ENCODE data around the gene PAK6.
A peak's percentile ranks its signal among the peaks of the same experiment; 100 is the strongest.

PAK6 gene

DNA sequence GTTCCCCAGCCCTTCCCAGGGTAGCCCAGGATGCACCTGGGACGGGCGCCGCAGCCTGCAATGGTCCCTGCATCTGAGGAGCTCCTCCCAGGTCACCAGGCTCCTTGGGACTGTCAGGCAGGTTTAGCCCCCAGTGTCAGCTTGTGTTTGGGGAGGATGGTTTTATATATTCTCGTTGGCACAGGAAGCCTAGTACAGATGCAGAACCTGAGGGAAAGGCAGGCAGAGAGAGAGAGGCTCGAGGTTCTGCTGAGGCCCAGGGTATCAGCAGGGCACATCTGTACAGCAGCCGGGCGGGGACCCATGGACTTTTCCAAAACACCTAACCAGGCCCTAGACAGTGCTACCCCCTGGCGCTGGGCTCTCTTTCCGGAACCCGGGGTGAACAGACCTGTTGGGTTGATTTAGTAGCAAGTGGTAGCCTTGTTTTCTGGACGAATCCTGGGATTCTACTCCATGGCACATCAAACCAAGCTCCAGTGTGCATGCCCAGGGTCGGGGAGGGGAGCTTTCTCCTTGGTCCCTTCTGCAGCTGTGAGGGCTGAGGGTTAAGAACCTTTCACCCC lies 8.6 kb downstream of the PAK6 start:
- no peak for TF ChIP-seq ZNF274 (IDR thresholded peaks at IDR 0.05; ENCODE audit: low read depth, low read length)
- no peak overlapping the region for H3K4me3 ChIP-seq (ENCODE audit: low read length)

DNA sequence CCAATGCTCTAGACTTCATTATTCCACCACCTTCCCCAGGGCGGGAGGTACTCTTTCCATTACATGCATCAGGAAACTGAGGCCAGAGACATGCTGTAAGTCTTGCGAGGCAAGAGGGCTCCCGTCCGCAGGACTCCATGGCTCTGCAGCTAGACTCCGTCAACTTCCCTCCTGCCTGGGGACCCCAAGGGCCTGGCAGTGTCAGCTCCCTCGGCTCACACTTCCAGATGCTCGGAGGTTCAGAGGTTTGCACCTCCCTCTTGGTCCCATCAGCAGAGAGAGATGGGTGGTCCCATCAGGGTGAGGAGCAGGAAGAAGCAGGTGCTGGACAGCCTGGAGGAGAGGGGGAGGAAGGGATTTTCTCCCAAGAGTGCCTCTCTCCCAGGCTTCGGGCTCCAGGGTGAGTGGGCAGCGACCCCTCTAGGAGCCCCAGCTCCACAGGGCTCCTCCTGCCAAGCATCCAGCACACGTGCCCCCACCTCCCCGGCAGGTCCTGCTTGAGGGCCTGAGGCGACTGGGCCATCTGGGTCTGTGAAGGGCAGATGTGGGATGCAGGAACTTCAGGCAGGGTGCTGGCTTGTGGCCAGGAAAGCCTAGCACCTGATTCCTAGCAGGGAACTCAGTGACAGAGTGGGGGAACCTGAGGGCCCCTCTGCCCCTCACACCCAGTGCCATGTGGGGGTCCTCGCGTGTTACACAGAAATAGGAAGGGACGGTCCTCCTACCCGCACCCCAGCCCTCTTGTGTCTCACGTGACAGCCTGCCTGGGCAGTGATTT lies 9.3 kb downstream of the PAK6 start:
- H3K4me3 ChIP-seq (ENCODE audit: low read length): no peak overlapping the region
- TF ChIP-seq ZNF274 (IDR thresholded peaks at IDR 0.05; ENCODE audit: low read depth, low read length): no peak

DNA sequence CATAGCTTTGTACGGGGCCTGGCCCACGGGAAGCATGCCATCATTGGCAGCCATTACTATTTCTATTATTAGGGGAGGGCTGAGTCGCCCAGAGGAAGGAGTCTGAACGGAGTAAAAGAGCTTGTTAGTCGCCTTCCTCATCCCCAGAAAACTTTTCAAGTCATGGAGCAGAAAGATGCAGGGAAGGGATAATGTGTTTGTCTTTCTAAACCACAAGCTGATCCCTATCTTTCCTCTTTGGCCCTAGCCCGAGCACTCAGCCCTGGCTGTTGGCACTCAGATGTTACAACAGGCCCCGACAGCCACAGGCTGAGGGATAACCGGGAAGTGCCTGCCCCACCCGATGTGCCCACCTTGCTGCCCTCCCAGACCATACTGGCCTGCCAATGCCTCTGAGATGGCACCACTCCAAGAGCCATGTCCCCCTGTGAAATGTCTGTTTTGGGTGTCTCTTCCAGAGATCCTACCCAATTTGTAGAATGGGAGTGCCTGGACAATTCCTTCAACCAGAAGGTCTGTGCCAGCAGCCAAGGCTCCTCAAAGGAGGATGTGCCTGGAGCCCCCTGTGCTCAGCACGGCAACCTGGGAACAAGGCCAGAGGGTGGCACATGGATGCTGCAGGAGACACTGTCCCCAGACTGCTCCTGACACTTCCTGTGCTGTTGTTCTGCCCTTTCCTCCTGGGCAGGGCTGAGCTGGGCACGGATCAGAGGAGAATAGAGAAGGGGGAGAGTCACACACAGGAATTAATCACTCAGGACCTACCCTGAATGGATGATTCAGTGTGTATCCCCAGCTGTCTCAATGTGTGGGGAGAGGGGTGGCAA lies 10.8 kb downstream of the PAK6 start:
- no peak for TF ChIP-seq ZNF274 (IDR thresholded peaks at IDR 0.05; ENCODE audit: low read depth, low read length)
- H3K4me3 ChIP-seq (ENCODE audit: low read length): no peak overlapping the region

DNA sequence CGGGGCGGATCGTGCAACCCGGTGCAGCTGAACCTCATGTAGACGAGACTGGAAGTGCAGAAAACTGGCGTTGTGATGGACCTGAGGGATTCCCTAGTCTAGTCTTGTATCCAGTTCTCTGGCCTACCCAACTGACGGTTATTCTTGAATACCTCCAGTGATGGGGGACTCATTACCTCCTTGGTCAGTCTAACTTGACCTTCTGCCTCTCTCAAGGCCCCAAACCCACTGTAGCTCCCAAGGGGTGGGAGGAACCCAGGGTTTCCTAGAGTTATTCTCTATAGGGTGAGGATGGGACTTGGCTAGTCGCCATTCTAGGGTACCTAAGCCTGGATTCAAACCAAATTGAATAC lies 11.4 kb downstream of the PAK6 start:
- no peak for TF ChIP-seq ZNF274 (IDR thresholded peaks at IDR 0.05; ENCODE audit: low read depth, low read length)
- H3K4me3 ChIP-seq (ENCODE audit: low read length): no peak overlapping the region

DNA sequence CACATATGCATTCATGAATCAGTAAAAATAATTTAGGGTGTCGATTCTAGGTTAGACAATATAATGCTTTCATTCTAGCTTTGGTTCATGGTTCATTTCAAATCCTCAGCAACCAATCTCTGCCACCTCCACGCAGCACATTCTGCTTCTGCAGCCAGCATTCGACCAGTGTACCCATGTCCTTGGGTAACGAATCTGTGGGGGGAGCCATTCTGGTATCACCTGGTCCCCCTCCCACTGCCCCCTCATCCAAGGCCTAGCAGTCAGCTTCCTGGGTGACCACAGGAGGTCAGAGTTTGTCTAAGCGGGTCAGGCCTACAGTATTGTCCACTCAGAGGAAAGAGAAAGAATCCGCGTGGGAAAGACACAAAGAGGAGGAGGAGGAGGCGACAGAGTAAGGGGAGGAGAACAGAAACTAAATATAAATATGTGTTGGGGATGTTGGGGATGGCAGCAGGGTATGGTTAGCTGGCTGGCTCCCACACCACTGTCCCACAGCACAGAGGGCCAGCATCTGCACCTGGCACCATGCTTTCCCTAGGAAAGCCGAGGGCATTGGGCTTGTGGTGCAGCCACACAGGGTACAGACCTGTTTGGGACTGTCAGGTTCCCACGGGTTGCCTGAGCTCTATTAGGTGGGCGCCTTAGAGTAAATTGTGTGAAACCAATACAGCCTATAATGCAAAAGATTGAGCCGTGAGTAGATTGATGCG lies 12.1 kb downstream of the PAK6 start:
- TF ChIP-seq ZNF274 (IDR thresholded peaks at IDR 0.05; ENCODE audit: low read depth, low read length): no peak
- no peak overlapping the region for H3K4me3 ChIP-seq (ENCODE audit: low read length)

DNA sequence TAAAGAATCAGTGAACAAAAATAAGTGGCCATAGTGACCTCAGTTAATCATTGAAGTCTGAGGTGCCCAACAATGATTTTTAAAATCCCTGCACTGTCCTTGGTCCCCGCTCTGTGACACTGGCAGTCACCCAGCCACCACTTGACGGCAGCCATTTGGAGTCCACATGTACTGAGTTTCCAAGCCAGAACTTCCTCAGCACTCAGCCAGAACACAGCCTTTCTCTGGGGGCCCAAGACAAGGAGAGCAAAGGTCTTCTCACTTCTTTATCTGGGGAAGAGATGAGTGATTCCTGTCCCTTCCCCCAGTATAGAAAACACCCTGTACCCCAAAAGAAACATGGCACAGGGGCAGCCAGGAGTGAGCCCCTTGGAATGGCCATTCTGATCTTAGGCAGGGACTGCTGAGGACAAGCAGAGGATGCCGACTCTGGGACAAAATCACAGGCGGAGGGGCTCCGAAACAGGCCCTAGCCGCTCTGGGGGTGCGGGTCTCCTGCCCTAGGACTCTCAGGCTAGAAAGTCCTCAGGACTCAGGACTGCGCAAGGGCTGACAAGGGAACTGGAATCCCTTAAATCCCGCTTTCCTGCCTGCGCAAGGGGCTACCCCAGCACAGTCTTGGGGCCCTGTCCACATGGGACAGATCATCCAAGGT lies 12.8 kb downstream of the PAK6 start:
- no peak overlapping the region for H3K4me3 ChIP-seq (ENCODE audit: low read length)
- TF ChIP-seq ZNF274 (IDR thresholded peaks at IDR 0.05; ENCODE audit: low read depth, low read length): no peak

DNA sequence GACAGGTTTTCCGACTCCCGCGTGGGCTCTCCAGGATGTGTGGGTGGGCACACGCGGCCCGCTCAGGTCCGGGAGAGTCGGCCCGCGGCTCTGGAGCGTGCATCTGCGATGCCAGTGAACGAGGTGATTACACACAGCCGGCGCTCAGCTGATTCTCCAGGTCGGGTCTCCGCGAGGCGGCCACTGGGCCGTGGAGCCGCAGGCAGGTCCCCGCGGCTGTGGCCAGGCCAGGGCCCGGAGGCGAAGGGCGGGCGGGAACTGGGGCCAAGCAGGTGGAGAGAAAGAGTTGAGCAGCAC lies 13.2 kb downstream of the PAK6 start:
- H3K4me3 ChIP-seq (ENCODE audit: low read length): no peak overlapping the region; the same call in 1 of the 2 replicates
- no peak for TF ChIP-seq ZNF274 (IDR thresholded peaks at IDR 0.05; ENCODE audit: low read depth, low read length)

DNA sequence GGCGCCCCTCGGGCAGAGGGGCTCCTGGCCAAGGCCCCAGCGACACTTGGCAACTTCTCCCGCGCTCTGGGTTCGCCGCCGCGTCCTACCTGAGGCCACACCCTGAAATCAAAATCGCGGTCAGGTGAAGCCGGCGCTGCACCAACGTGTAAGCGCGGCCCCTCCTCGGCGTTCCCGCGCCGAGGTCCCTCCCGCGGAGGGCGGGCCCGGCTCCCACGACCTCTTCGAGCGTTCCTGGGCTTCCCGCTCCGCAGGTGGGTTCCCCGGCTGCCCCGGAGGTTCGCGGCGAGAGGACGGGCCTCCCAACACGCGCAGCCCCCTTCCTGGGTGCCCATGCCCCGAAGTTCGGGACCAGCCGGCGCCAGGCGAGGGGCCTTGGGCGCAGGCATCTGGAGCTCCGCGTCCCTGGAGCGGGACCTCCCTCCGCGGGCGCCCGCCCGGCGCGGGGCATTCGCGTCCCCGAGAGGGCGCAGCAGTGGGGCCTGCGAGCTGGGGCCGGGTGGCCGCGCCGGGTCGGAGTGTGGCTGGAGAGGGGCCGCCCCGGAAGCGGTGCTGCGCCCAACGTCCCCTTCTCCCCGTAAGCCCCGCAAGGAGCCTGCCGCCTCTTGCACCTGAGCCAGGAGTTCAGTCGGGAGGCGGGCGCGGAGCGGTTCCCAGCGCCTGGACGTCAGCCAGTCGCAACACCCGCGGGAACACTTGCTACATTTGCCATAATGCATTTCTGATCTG lies 13.7 kb downstream of the PAK6 start:
- no peak for TF ChIP-seq ZNF274 (IDR thresholded peaks at IDR 0.05; ENCODE audit: low read depth, low read length)
- H3K4me3 ChIP-seq (ENCODE audit: low read length): peak overlapping the region; percentile 45; the same call in 1 of the 2 replicates

DNA sequence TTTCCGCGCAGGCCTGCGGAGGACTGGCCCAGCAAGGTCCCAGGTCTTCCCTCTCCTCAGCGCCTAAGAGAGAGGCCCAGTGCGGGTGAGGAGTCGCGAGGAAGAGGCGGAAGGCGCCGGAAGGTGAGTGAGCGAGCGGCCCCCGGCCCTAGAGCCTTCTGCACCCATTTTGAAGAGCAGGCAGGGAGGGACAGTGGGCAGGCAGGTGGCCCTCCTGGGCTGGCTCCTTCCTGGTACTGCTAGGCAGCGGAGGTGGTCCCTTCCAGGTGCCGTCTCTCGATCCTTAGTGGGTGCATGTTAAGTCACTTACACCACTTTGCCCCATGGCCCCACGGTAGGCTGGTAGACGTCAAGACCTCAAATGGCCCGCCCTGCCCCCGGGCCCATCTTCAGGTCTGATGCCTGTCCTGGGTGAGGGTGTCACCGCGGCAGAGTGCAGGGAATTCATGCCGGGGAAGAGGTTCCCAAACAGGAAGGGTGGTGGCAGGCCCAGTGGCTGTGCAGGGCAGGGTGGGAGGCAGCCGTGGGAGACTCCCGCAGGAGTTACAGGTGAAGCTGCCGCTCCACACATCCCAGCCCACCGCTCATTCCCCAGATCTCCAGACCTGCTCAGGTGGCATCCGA lies 14.4 kb downstream of the PAK6 start:
- H3K4me3 ChIP-seq (ENCODE audit: low read length): peak overlapping the region; percentile 45; the same call in 1 of the 2 replicates
- no peak for TF ChIP-seq ZNF274 (IDR thresholded peaks at IDR 0.05; ENCODE audit: low read depth, low read length)

DNA sequence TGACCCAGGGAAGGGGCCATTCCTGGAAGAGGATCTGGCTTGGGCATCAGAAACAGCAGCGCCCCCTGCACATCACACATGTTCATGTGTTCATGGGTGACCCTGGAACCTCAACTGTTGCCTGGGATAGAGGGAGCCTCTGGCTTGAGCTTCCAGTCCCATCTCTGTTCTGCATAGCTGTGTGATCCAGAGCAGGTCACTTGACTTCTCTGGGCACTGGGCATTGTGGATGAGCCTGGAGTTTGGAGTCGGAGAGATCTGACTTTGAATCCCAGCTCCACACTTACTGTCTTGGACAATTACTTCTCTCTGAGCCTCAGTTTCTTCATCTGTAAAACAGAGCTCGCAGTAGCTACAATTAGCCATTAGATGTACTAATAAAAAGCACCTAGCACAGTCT lies 15.6 kb downstream of the PAK6 start:
- TF ChIP-seq ZNF274 (IDR thresholded peaks at IDR 0.05; ENCODE audit: low read depth, low read length): no peak
- H3K4me3 ChIP-seq (ENCODE audit: low read length): no peak overlapping the region

DNA sequence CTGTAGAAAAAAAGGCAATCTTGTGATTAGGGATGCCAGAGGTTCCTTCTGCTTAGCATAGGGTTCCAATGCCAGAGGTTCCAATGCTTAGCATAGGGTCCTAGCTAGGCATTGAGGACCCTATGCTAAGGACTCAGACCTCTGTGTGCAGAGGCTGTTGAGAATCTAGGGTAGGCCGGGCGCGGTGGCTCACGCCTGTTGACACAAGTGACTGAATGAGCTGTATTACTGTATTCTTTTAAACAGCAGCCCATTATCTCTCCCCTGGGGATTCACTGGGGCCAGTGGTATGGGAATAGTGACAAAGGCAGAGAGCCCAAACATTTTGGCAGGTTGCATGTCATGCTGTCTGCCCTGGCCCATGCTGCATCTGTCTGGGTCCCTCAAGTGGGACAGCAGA lies 16.2 kb downstream of the PAK6 start:
- no peak for TF ChIP-seq ZNF274 (IDR thresholded peaks at IDR 0.05; ENCODE audit: low read depth, low read length)
- no peak overlapping the region for H3K4me3 ChIP-seq (ENCODE audit: low read length)

DNA sequence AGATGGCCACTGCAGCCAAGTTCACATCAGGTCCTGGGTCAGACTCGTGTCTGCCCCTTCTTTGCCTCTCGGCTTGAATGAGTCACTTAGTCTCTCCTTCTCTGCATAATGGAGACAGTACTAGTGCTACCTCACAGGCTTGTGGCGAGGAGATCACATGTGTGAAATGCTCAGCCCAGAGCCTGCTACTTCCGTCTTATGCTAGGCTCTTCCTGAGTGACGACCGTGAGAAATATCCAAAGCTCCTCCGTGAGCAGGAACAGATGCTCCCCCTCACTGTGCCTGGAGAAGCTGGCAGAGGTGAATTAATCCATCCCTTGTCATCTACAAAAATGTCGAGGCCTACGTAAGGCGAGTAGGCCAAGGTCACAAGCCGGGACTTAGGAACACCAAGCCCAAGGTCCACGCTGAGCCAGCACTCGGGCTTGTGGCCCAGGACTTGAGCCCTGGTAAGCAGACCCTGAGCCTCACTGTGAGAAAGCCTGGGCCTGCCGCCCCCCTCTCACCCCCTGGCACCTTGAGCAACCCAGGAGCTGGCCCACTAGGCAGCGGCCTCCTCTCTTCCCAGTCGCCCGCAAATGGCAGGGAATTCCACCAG lies 17.9 kb downstream of the PAK6 start:
- H3K4me3 ChIP-seq (ENCODE audit: low read length): no peak overlapping the region
- no peak for TF ChIP-seq ZNF274 (IDR thresholded peaks at IDR 0.05; ENCODE audit: low read depth, low read length)

Data from GM08714 (cell line).